ENCODE measurements around the gene PRSS37. TPM values are rescaled to one million over a fixed set of nuclear protein-coding genes. Genes with fewer than 3 reads are reported as not detected.

The PRSS37 gene
- total RNA-seq, 1 donor from 2014 or later, result not detected

GRCh38 chr7:141792526-141792925 is 48.8 kb downstream of the PRSS37 start:
- DNase-seq (ENCODE audit: extremely low spot score, unreplicated experiment), result no peak
- no peak overlapping the region for H3K4me3 Mint-ChIP-seq (ENCODE audit: unreplicated experiment)
- no peaks in the 10 kb centered on the region for H3K4me1 Mint-ChIP-seq (ENCODE audit: unreplicated experiment)
- peaks cover 17% of the 10 kb centered on the region for H3K36me3 Mint-ChIP-seq (ENCODE audit: unreplicated experiment)
- H3K27ac Mint-ChIP-seq (ENCODE audit: unreplicated experiment), result no peak overlapping the region
- no peaks in the 10 kb centered on the region for H3K27me3 Mint-ChIP-seq (ENCODE audit: unreplicated experiment)
- no peaks in the 10 kb centered on the region for H3K9me3 Mint-ChIP-seq (ENCODE audit: unreplicated experiment)
- TF ChIP-seq, protein P1, sequence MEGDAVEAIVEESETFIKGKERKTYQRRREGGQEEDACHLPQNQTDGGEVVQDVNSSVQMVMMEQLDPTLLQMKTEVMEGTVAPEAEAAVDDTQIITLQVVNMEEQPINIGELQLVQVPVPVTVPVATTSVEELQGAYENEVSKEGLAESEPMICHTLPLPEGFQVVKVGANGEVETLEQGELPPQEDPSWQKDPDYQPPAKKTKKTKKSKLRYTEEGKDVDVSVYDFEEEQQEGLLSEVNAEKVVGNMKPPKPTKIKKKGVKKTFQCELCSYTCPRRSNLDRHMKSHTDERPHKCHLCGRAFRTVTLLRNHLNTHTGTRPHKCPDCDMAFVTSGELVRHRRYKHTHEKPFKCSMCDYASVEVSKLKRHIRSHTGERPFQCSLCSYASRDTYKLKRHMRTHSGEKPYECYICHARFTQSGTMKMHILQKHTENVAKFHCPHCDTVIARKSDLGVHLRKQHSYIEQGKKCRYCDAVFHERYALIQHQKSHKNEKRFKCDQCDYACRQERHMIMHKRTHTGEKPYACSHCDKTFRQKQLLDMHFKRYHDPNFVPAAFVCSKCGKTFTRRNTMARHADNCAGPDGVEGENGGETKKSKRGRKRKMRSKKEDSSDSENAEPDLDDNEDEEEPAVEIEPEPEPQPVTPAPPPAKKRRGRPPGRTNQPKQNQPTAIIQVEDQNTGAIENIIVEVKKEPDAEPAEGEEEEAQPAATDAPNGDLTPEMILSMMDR (IDR thresholded peaks at IDR 0.05), result no peak

- H3K4me1 Mint-ChIP-seq (ENCODE audit: unreplicated experiment), result no peaks in the 10 kb centered on the region
- TF ChIP-seq, protein P1 (IDR thresholded peaks at IDR 0.05), result no peak
- H3K36me3 Mint-ChIP-seq (ENCODE audit: unreplicated experiment), result peaks cover 17% of the 10 kb centered on the region
- no peak within 1 kb of the TSS for H3K27ac Mint-ChIP-seq (ENCODE audit: unreplicated experiment)
- no peak for DNase-seq (ENCODE audit: extremely low spot score, unreplicated experiment)
- H3K4me3 Mint-ChIP-seq (ENCODE audit: unreplicated experiment), result no peak within 1 kb of the TSS
- H3K27me3 Mint-ChIP-seq (ENCODE audit: unreplicated experiment), result no peaks in the 10 kb centered on the region
- H3K9me3 Mint-ChIP-seq (ENCODE audit: unreplicated experiment), result no peaks in the 10 kb centered on the region
These were observed 51.4 kb downstream of the PRSS37 start, which contains the start of gene TAS2R5 for GRCh38 chr7:141789917-141790316. Gene TAS2R5 (plus strand): TSS chr7:141790217. CDS start chr7:141790362, 145 bp downstream.

GRCh38 chr7:141788296-141788695 is 53.0 kb downstream of the PRSS37 start:
- H3K27me3 Mint-ChIP-seq (ENCODE audit: unreplicated experiment), result no peaks in the 10 kb centered on the region
- no peaks in the 10 kb centered on the region for H3K4me1 Mint-ChIP-seq (ENCODE audit: unreplicated experiment)
- TF ChIP-seq, protein P1 (IDR thresholded peaks at IDR 0.05), result no peak
- H3K9me3 Mint-ChIP-seq (ENCODE audit: unreplicated experiment), result no peaks in the 10 kb centered on the region
- no peak overlapping the region for H3K4me3 Mint-ChIP-seq (ENCODE audit: unreplicated experiment)
- no peak overlapping the region for H3K27ac Mint-ChIP-seq (ENCODE audit: unreplicated experiment)
- DNase-seq (ENCODE audit: extremely low spot score, unreplicated experiment), result no peak
- peaks cover 19% of the 10 kb centered on the region for H3K36me3 Mint-ChIP-seq (ENCODE audit: unreplicated experiment)

Other genes starting within 250 kb of the PRSS37 start
- gene DENND11, start 139.3 kb downstream of the PRSS37 start, total RNA-seq, result 10.6 and 12.3 TPM in 2 replicates
- not detected in 2 replicates for gene WEE2, start 133.1 kb downstream of the PRSS37 start, total RNA-seq
- gene SSBP1, start 103.1 kb downstream of the PRSS37 start, total RNA-seq, result 96.4 and 112 TPM in 2 replicates
- gene TAS2R3, start 77.4 kb downstream of the PRSS37 start, total RNA-seq, result 1.6 and 2.6 TPM in 2 replicates
- gene TAS2R4, start 64.8 kb downstream of the PRSS37 start, total RNA-seq, result 1.7 and 2.2 TPM in 2 replicates
- gene TAS2R5, start 51.3 kb downstream of the PRSS37 start, total RNA-seq, result 3.1 and 3.2 TPM in 2 replicates
- gene OR9A4, start 74.9 kb upstream of the PRSS37 start, total RNA-seq, result not detected in 2 replicates
- gene CLEC5A, start 105.5 kb upstream of the PRSS37 start, total RNA-seq, result not detected in 2 replicates
- not detected in 2 replicates for gene TAS2R38, start 132.3 kb upstream of the PRSS37 start, total RNA-seq
- gene MGAM, start 154.4 kb upstream of the PRSS37 start, total RNA-seq, result not detected in 2 replicates